ENCODE data around the gene PRDM16.

GRCh38 chr1:3067301-3067670 is 1.7 kb upstream of the PRDM16 start:
- TF ChIP-seq POLR2A (IDR thresholded peaks at IDR 0.05) (no peak), CTCF (IDR thresholded peaks at IDR 0.05) (no peak)

Measured in uterus (tissue), 2 donors.